Thyroid gland (tissue), 4 donors: Measurements from ENCODE around the gene DAGLB.

Experiments
- CTCF ChIP-seq, 6 experiments: fragments of 200-600 bp in 3 of 6; fragments of 450-650 bp in 3 of 6; sonication (generic) in 3 of 6; IDR thresholded peaks; one replicate each; pipeline ENCODE4 v1.5.1; 2016 to 2019; ENCODE audit warnings: antibody characterized with exemption in 6 of 6, mild to moderate bottlenecking in 2 of 6, inconsistent platforms in 1 of 6, moderate library complexity in 1 of 6
- POLR2A ChIP-seq, 2 donors: fragments of 450-650 bp; IDR thresholded peaks; one replicate each; pipeline ENCODE4 v1.6.1; 2017; ENCODE audit warnings: antibody characterized with exemption in 2 of 2, mild to moderate bottlenecking in 2 of 2, moderate library complexity in 1 of 2

GRCh38 chr7:6479067-6479466 lies 31.3 kb upstream of the DAGLB start:
- TF ChIP-seq CTCF (IDR thresholded peaks at IDR 0.05): no peak
- TF ChIP-seq POLR2A (IDR thresholded peaks at IDR 0.05): no peak
